ENCODE data around the gene NHERF1. TPM values are rescaled to one million over a fixed set of nuclear protein-coding genes. Genes with fewer than 3 reads are reported as not detected.

Gene NHERF1
- total and polyA plus RNA-seq, 9 of the 15 experiments (the other 6 are each of a cell fraction or from before 2014, with no cell fraction given) = 11.4 to 79.9 (median 36.9) TPM

DNA sequence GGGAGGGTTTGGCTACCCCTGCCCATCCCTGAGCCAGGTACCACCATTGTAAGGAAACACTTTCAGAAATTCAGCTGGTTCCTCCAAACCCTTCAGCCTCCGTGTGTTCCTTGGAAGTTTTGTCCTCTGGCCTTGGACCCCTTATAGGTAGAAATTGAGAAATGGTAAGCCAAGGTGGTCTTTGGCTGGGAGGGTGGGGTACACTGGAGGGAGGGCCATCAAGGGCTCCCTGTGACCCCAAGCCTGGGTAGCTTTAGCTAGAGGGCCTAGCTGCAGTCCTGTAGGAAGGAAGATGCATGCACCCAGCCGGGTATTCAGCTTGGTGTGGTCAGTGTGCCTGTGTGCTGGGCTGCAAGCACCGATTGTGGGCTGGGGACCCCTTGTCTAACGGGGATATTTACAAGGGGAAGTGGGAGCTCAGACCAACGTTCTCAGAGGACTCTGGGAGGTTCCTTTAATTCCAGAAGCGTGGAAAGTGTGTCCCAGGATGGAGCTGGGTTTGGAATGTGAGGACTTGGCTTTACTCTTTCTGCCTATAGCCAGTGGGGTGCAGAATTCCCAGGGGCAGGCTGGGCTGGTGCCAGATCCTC lies 20.9 kb downstream of the NHERF1 start:
- in situ Hi-C loops (cut with MboI) (no loop called here), intact Hi-C loops (cut with micrococcal nuclease) (no loop called here)
- Histone ChIP-seq H4K20me1 (replicated peaks; ENCODE audit: control insufficient read depth, insufficient read depth, low read length) (peaks cover 17% of the 10 kb centered on the region), H3K9me3 (replicated peaks; ENCODE audit: control insufficient read depth, insufficient read depth, low read depth, low read length) (no peaks in the 10 kb centered on the region), H3K36me3 (ENCODE audit: control insufficient read depth, insufficient read depth, low read length) (peaks cover 77% of the 10 kb centered on the region), H3K4me3 (no peak overlapping the region), H3K4me2 (ENCODE audit: insufficient read depth, low read length) (no peak overlapping the region), H3K79me2 (ENCODE audit: control insufficient read depth, insufficient read depth, low read length) (peaks cover 5% of the 10 kb centered on the region; the same call in 2 of the 3 replicates), H3K4me1 (replicated peaks in 1 of 2; ENCODE audit: control insufficient read depth in 2 of 2, insufficient read depth in 2 of 2, low read length in 2 of 2) (peaks cover 0 to 12% of the 10 kb centered on the region in 2 experiments; a peak in 2 of 5 replicates), H3K27ac (ENCODE audit: extremely low read depth, low read depth, low read length) (no peak overlapping the region), H3K9me1 (ENCODE audit: control insufficient read depth, insufficient read depth, low read length) (no peaks in the 10 kb centered on the region), H2AFZ (ENCODE audit: low read depth, low read length) (no peak overlapping the region), H3K27me3 (ENCODE audit: control insufficient read depth in 2 of 2, insufficient read depth in 2 of 2, low read length in 2 of 2) (no peaks in the 10 kb centered on the region), H3K9ac (ENCODE audit: insufficient read depth in 1 of 2, low read depth in 2 of 2, low read length in 2 of 2) (no peak overlapping the region)
- ChIA-PET CTCF (ENCODE audit: low intra/inter-chr PET ratio) (interaction anchor here (3.6 kb wide), 1 partner anchor 24 kb away, joined by 41 read pairs; no protein-coding TSS in a partner anchor), POLR2A (interaction anchor here (0.6 to 2.5 kb wide), 7 partner anchors 8 to 200 kb away, joined by 3 to 9 read pairs (median 3); no protein-coding TSS in a partner anchor)
- ATAC-seq (no peak), FAIRE-seq (no peak), DNase-seq (ENCODE audit: extremely low read depth in 1 of 4, low spot score in 3 of 4) (no peak)
- 64% methylated on average over 6 of the region's 6 CpGs for WGBS (ENCODE audit: insufficient coverage, low coverage, missing lambda C conversion rate)
- TF ChIP-seq RBFOX2 (IDR thresholded peaks at IDR 0.05; ENCODE audit: low read depth, low read length) = 0 out of 2 replicates have a peak, but pooled peaks have one; percentile 9
- TF ChIP-seq, protein P1, sequence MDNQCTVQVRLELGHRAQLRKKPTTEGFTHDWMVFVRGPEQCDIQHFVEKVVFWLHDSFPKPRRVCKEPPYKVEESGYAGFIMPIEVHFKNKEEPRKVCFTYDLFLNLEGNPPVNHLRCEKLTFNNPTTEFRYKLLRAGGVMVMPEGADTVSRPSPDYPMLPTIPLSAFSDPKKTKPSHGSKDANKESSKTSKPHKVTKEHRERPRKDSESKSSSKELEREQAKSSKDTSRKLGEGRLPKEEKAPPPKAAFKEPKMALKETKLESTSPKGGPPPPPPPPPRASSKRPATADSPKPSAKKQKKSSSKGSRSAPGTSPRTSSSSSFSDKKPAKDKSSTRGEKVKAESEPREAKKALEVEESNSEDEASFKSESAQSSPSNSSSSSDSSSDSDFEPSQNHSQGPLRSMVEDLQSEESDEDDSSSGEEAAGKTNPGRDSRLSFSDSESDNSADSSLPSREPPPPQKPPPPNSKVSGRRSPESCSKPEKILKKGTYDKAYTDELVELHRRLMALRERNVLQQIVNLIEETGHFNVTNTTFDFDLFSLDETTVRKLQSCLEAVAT (IDR thresholded peaks at IDR 0.05) = no peak
- BruUV-seq (replicated peaks) = no TSS peak
